Stimulated activated CD8-positive, alpha-beta memory T cell treated with anti-CD3 and anti-CD28 coated beads, Interleukin-2, amount 100 ng/mL, for 48 hours (primary cell): ENCODE results near the gene ZNF236.
A peak's percentile ranks its signal among the peaks of the same experiment; 100 is the strongest.

Experiments
- DNase-seq, 2 donors: peaks; one replicate each; pipeline ENCODE4 v3.0.0-alpha.2; 2020; ENCODE audit warnings: low read depth in 2 of 2

Gene ZNF236

GRCh38 chr18:76908277-76908676 lies 85.9 kb downstream of the ZNF236 start:
- no peak for DNase-seq

- no peak for DNase-seq
These were observed 87.1 kb downstream of the ZNF236 start for GRCh38 chr18:76909439-76909838.

GRCh38 chr18:76911440-76911839 lies 89.1 kb downstream of the ZNF236 start:
- no peak for DNase-seq

- no peak for DNase-seq
These were observed 91.2 kb downstream of the ZNF236 start for GRCh38 chr18:76913583-76913982.

- no peak for DNase-seq
These were observed 92.0 kb downstream of the ZNF236 start for GRCh38 chr18:76914314-76914713.

- DNase-seq: no peak
These were observed 92.4 kb downstream of the ZNF236 start for GRCh38 chr18:76914796-76915195.

GRCh38 chr18:76915456-76915855 lies 93.1 kb downstream of the ZNF236 start:
- no peak for DNase-seq

- no peak for DNase-seq
These were observed 98.6 kb downstream of the ZNF236 start for GRCh38 chr18:76920974-76921373.

- DNase-seq: peak; percentile 11 to 21
These were observed 99.8 kb downstream of the ZNF236 start for GRCh38 chr18:76922107-76922506.

- DNase-seq: no peak
These were observed 101.2 kb downstream of the ZNF236 start for GRCh38 chr18:76923485-76924085.

- DNase-seq: no peak
These were observed 103.1 kb downstream of the ZNF236 start for GRCh38 chr18:76925501-76925900.

- no peak for DNase-seq
These were observed 104.9 kb downstream of the ZNF236 start for GRCh38 chr18:76927223-76927725.

GRCh38 chr18:76928179-76928868 lies 106.0 kb downstream of the ZNF236 start:
- no peak for DNase-seq

GRCh38 chr18:76931171-76931570 lies 108.8 kb downstream of the ZNF236 start:
- no peak for DNase-seq

- DNase-seq: no peak
These were observed 109.9 kb downstream of the ZNF236 start for GRCh38 chr18:76932026-76932819.

- no peak for DNase-seq
These were observed 113.5 kb downstream of the ZNF236 start for GRCh38 chr18:76935722-76936337.

GRCh38 chr18:76936877-76937276 lies 114.5 kb downstream of the ZNF236 start:
- DNase-seq: no peak

GRCh38 chr18:76937597-76937996 lies 115.2 kb downstream of the ZNF236 start:
- DNase-seq: no peak

GRCh38 chr18:76938619-76939018 lies 116.3 kb downstream of the ZNF236 start:
- DNase-seq: no peak

GRCh38 chr18:76941284-76941683 lies 118.9 kb downstream of the ZNF236 start:
- DNase-seq: no peak

- no peak for DNase-seq
These were observed 121.4 kb downstream of the ZNF236 start for GRCh38 chr18:76943542-76944339.
